SK-N-SH (cell line): Measurements from ENCODE around the gene ZNF462. TPM values are rescaled to one million over a fixed set of nuclear protein-coding genes. Genes with fewer than 3 reads are reported as not detected.

ENCODE experiments used
- CTCF ChIA-PET: fragments of 300-600, 350-600 bp; formaldehyde crosslinking; extraction: SDS; loops from one replicate; lab custom pipeline; 2021; lab: Yijun Ruan, JAX
- POLR2A ChIA-PET: fragments of 350-600 bp; sonication (Branson Sonifier 250); formaldehyde crosslinking; extraction: SDS; loops from one replicate; lab custom pipeline; 2020; ENCODE audit warnings: antibody characterized with exemption, inconsistent platforms; lab: Yijun Ruan, JAX
- DNase-seq: peaks from one replicate; pipeline ENCODE4 v3.0.0; 2012
- H2AFZ ChIP-seq: fragments of 200-600 bp; sonication (generic); 2 replicates; pipeline ENCODE4 v1.8.1; 2016; ENCODE audit warnings: antibody characterized with exemption, mild to moderate bottlenecking, low read depth
- H3F3A ChIP-seq: fragments of 200-600 bp; sonication (generic); replicated peaks from 2 replicates; pipeline ENCODE3; 2016; ENCODE audit warnings: antibody characterized with exemption, mild to moderate bottlenecking; ENCODE audit not compliant: insufficient read depth
- H3K27ac ChIP-seq, 2 experiments: fragments of 200-500 bp in 1 of 2; fragments of 200-600 bp in 1 of 2; sonication (Bioruptor generic) in 1 of 2; sonication (generic), shearing (Covaris generic) in 1 of 2; 2 replicates each; pipeline versions ENCODE4 v1.5.1 to v1.6.1; 2014 to 2016; ENCODE audit warnings: low read depth in 2 of 2, inconsistent platforms in 1 of 2, low read length in 1 of 2, mild to moderate bottlenecking in 1 of 2, mixed read lengths in 1 of 2
- H3K27me3 ChIP-seq: fragments of 200-600 bp; sonication (generic), shearing (Covaris generic); 2 replicates; pipeline ENCODE4 v1.6.1; 2016; ENCODE audit warnings: mixed run types; ENCODE audit not compliant: insufficient read depth
- H3K36me3 ChIP-seq, 2 experiments: fragments of 200-500 bp in 1 of 2; fragments of 200-600 bp in 1 of 2; sonication (Bioruptor generic) in 1 of 2; sonication (generic) in 1 of 2; replicated peaks in 1 of 2; 2 replicates each; pipeline versions ENCODE3 to v1.5.1; 2014 to 2016; ENCODE audit warnings: low read length in 1 of 2, mild to moderate bottlenecking in 1 of 2; ENCODE audit not compliant: insufficient read depth in 2 of 2, control insufficient read depth in 1 of 2
- H3K4me1 ChIP-seq, 2 experiments: fragments of 200-500 bp in 1 of 2; fragments of 200-600 bp in 1 of 2; sonication (Bioruptor generic) in 1 of 2; sonication (generic), shearing (Covaris generic) in 1 of 2; 2 replicates each; pipeline versions ENCODE4 v1.5.1 to v1.6.1; 2014 to 2016; ENCODE audit warnings: low read depth in 1 of 2, low read length in 1 of 2, mixed run types in 1 of 2; ENCODE audit not compliant: insufficient read depth in 2 of 2, control insufficient read depth in 1 of 2
- H3K4me2 ChIP-seq: fragments of 200-600 bp; sonication (generic), shearing (Covaris generic); 2 replicates; pipeline ENCODE4 v1.6.1; 2017; ENCODE audit warnings: mixed run types
- H3K4me3 ChIP-seq, 2 experiments: fragments of 200-500 bp in 1 of 2; fragments of 200-600 bp in 1 of 2; sonication (Bioruptor generic) in 1 of 2; sonication (generic), shearing (Covaris generic) in 1 of 2; 2 replicates each; pipeline versions ENCODE4 v1.5.1 to v1.8.1; 2014 to 2016; ENCODE audit warnings: low read depth in 2 of 2, inconsistent platforms in 1 of 2, low read length in 1 of 2, mild to moderate bottlenecking in 1 of 2, mixed read lengths in 1 of 2, moderate library complexity in 1 of 2
- H3K79me2 ChIP-seq: fragments of 200-600 bp; sonication (generic); 2 replicates; pipeline ENCODE4 v1.8.1; 2017; ENCODE audit warnings: mild to moderate bottlenecking; ENCODE audit not compliant: insufficient read depth
- H3K9ac ChIP-seq: fragments of 200-600 bp; sonication (generic); 2 replicates; pipeline ENCODE4 v1.6.1; 2017; ENCODE audit warnings: mixed run types
- H3K9me2 ChIP-seq: fragments of 200-600 bp; sonication (generic); 2 replicates; pipeline ENCODE4 v1.6.1; 2017; ENCODE audit warnings: mixed run types
- H3K9me3 ChIP-seq: fragments of 200-600 bp; sonication (generic); 2 replicates; pipeline ENCODE4 v1.6.1; 2017; ENCODE audit warnings: mixed run types, mild to moderate bottlenecking, moderate library complexity
- H4K20me1 ChIP-seq: fragments of 200-600 bp; sonication (generic); 2 replicates; pipeline ENCODE4 v1.6.1; 2017; ENCODE audit warnings: mild to moderate bottlenecking, mixed run types; ENCODE audit not compliant: insufficient read depth
- CHD2 ChIP-seq: fragments of 150-350 bp; IDR thresholded peaks from 2 replicates; pipeline ENCODE4 v1.6.1; 2018; ENCODE audit warnings: low read length; ENCODE audit not compliant: partially characterized antibody
- CTCF ChIP-seq: fragments of 200-600 bp; sonication (generic); IDR thresholded peaks from 2 replicates; pipeline ENCODE4 v1.6.1; 2017; ENCODE audit warnings: antibody characterized with exemption, mild to moderate bottlenecking, moderate library complexity
- ELF1 ChIP-seq: IDR thresholded peaks from 2 replicates; pipeline ENCODE4 v1.4.0; 2012
- FOSL2 ChIP-seq: IDR thresholded peaks from 2 replicates; pipeline ENCODE4 v1.4.0; 2012; ENCODE audit warnings: low read depth, mild to moderate bottlenecking, moderate library complexity, borderline replicate concordance
- JUND ChIP-seq: IDR thresholded peaks from 2 replicates; pipeline ENCODE4 v1.4.0; 2012
- MEF2A ChIP-seq: IDR thresholded peaks from 2 replicates; pipeline ENCODE4 v1.4.0; 2012; ENCODE audit warnings: low read depth, borderline replicate concordance
- MXI1 ChIP-seq: IDR thresholded peaks from 2 replicates; pipeline ENCODE4 v1.6.1; 2012; ENCODE audit warnings: mild to moderate bottlenecking, low read depth, low read length, improper control_type of control experiment
- NRF1 ChIP-seq: IDR thresholded peaks from 2 replicates; pipeline ENCODE4 v1.6.1; 2012; ENCODE audit warnings: low read depth, mild to moderate bottlenecking, low read length
- POLR2AphosphoS5 ChIP-seq: IDR thresholded peaks from 2 replicates; pipeline ENCODE4 v1.6.1; 2012; ENCODE audit warnings: low read depth, low read length
- RAD21 ChIP-seq: IDR thresholded peaks from 2 replicates; pipeline ENCODE4 v1.6.1; 2012; ENCODE audit warnings: mild to moderate bottlenecking, low read length
- RCOR1 ChIP-seq: fragments of 150-350 bp; IDR thresholded peaks from 2 replicates; pipeline ENCODE4 v1.6.1; 2017; ENCODE audit warnings: antibody characterized with exemption, low read length
- REST ChIP-seq: IDR thresholded peaks from 2 replicates; pipeline ENCODE4 v1.6.1; 2012; ENCODE audit warnings: mild to moderate bottlenecking, low read depth, low read length, moderate library complexity
- RFX5 ChIP-seq: IDR thresholded peaks from 2 replicates; pipeline ENCODE4 v1.6.1; 2012; ENCODE audit warnings: mild to moderate bottlenecking, improper control_type of control experiment, low read length
- TAF1 ChIP-seq: IDR thresholded peaks from 2 replicates; pipeline ENCODE4 v1.6.1; 2012; ENCODE audit warnings: low read depth, mild to moderate bottlenecking, low read length, moderate library complexity, borderline replicate concordance
- TCF12 ChIP-seq: IDR thresholded peaks from 2 replicates; pipeline ENCODE4 v1.4.0; 2012
- YY1 ChIP-seq: IDR thresholded peaks from 2 replicates; pipeline ENCODE4 v1.4.0; 2012; ENCODE audit warnings: low read depth, mild to moderate bottlenecking
- ZBTB33 ChIP-seq: IDR thresholded peaks from 2 replicates; pipeline ENCODE4 v1.4.0; 2012; ENCODE audit warnings: low read depth, borderline replicate concordance
- WGBS: methylation state at CpG from one replicate; pipeline ENCODE4 v1.1.6; 2017; ENCODE audit warnings: low lambda C conversion rate; 5-methylcytosine and 5-hydroxymethylcytosine counted together
- polyA plus RNA-seq, 3 experiments: library from polyadenylated mRNA; depleted of rRNA; stranded (reverse); fragments of >200 nt; gene quantifications; 2 replicates each; pipeline ENCODE4 v1.2.3, GENCODE V29; 2012

The ZNF462 gene
- polyA plus RNA-seq, 1 of the 3 experiments (the other 2 are of a cell fraction), result 5.2 TPM

- peaks cover 33 to 91% of the 10 kb centered on the region in 2 experiments for H3K36me3 ChIP-seq
- no peak for DNase-seq
- WGBS, result 90% methylated on average over 9 of the region's 11 CpGs
- H3K4me3 ChIP-seq, result no peak overlapping the region
- H3K9me3 ChIP-seq, result no peaks in the 10 kb centered on the region
- H3K79me2 ChIP-seq, result no peaks in the 10 kb centered on the region
- ChIA-PET CTCF (no interaction called here), POLR2A (no interaction called here)
- H3K4me2 ChIP-seq, result no peak overlapping the region
- no peak overlapping the region for H2AFZ ChIP-seq
- no peaks in the 10 kb centered on the region for H3K27me3 ChIP-seq
- H3K27ac ChIP-seq, result no peak overlapping the region
- H3K9ac ChIP-seq, result no peak overlapping the region
- H3K4me1 ChIP-seq, result no peaks in the 10 kb centered on the region
- no peaks in the 10 kb centered on the region for H3F3A ChIP-seq
- no peaks in the 10 kb centered on the region for H3K9me2 ChIP-seq
- H4K20me1 ChIP-seq, result no peaks in the 10 kb centered on the region
- TF ChIP-seq TAF1 (no peak), FOSL2 (no peak), ZBTB33 (no peak), RAD21 (no peak), RCOR1 (no peak), MEF2A (no peak), REST (no peak)
- TF ChIP-seq, all 33 proteins: peak for 0
Observed at GRCh38 chr9:106929471-106930177, 66.7 kb downstream of the ZNF462 start.

- CTCF ChIA-PET, result no interaction called here
- no peaks in the 10 kb centered on the region for H3K9me2 ChIP-seq
- TF ChIP-seq ELF1, result no peak
- TF ChIP-seq RFX5, result no peak
- TF ChIP-seq POLR2AphosphoS5, result no peak
- no peak for TF ChIP-seq RCOR1
- no peak for TF ChIP-seq TAF1
- no peak for TF ChIP-seq MXI1
- no peak for TF ChIP-seq YY1
- TF ChIP-seq RAD21, result no peak
- no peak for TF ChIP-seq CHD2
- TF ChIP-seq REST, result no peak
- TF ChIP-seq NRF1, result no peak
- no peak for TF ChIP-seq JUND
- TF ChIP-seq CTCF, result no peak
- no peak for TF ChIP-seq TCF12
Observed at GRCh38 chr9:106930477-106930876, 67.5 kb downstream of the ZNF462 start.

More at GRCh38 chr9:106930477-106930876, 67.5 kb downstream of the ZNF462 start:
- POLR2A ChIA-PET, result no interaction called here
- Histone ChIP-seq H3K79me2 (no peaks in the 10 kb centered on the region), H4K20me1 (no peaks in the 10 kb centered on the region), H3K9me3 (no peaks in the 10 kb centered on the region), H3K27ac (no peak overlapping the region), H3K9ac (no peak overlapping the region), H3K4me3 (no peak overlapping the region), H3F3A (no peaks in the 10 kb centered on the region), H3K36me3 (peaks cover 35 to 92% of the 10 kb centered on the region in 2 experiments), H2AFZ (no peak overlapping the region), H3K27me3 (no peaks in the 10 kb centered on the region), H3K4me2 (no peak overlapping the region), H3K4me1 (no peaks in the 10 kb centered on the region)
- WGBS, result over 99% methylated on average over 8 of the region's 8 CpGs
- no peak for DNase-seq
